SK-N-SH (cell line): ENCODE measurements around the gene PTPMT1. TPM values are rescaled to one million over a fixed set of nuclear protein-coding genes. Genes with fewer than 3 reads are reported as not detected.

ENCODE experiments used
- CTCF ChIA-PET: fragments of 300-600, 350-600 bp; formaldehyde crosslinking; extraction: SDS; loops from one replicate; lab custom pipeline; 2021; lab: Yijun Ruan, JAX
- POLR2A ChIA-PET: fragments of 350-600 bp; sonication (Branson Sonifier 250); formaldehyde crosslinking; extraction: SDS; loops from one replicate; lab custom pipeline; 2020; ENCODE audit warnings: antibody characterized with exemption, inconsistent platforms; lab: Yijun Ruan, JAX
- DNase-seq: peaks from one replicate; pipeline ENCODE4 v3.0.0; 2012
- H2AFZ ChIP-seq: fragments of 200-600 bp; sonication (generic); 2 replicates; pipeline ENCODE4 v1.8.1; 2016; ENCODE audit warnings: antibody characterized with exemption, mild to moderate bottlenecking, low read depth
- H3F3A ChIP-seq: fragments of 200-600 bp; sonication (generic); replicated peaks from 2 replicates; pipeline ENCODE3; 2016; ENCODE audit warnings: antibody characterized with exemption, mild to moderate bottlenecking; ENCODE audit not compliant: insufficient read depth
- H3K27ac ChIP-seq, 2 experiments: fragments of 200-500 bp in 1 of 2; fragments of 200-600 bp in 1 of 2; sonication (Bioruptor generic) in 1 of 2; sonication (generic), shearing (Covaris generic) in 1 of 2; 2 replicates each; pipeline versions ENCODE4 v1.5.1 to v1.6.1; 2014 to 2016; ENCODE audit warnings: low read depth in 2 of 2, inconsistent platforms in 1 of 2, low read length in 1 of 2, mild to moderate bottlenecking in 1 of 2, mixed read lengths in 1 of 2
- H3K27me3 ChIP-seq: fragments of 200-600 bp; sonication (generic), shearing (Covaris generic); 2 replicates; pipeline ENCODE4 v1.6.1; 2016; ENCODE audit warnings: mixed run types; ENCODE audit not compliant: insufficient read depth
- H3K36me3 ChIP-seq, 2 experiments: fragments of 200-500 bp in 1 of 2; fragments of 200-600 bp in 1 of 2; sonication (Bioruptor generic) in 1 of 2; sonication (generic) in 1 of 2; replicated peaks in 1 of 2; 2 replicates each; pipeline versions ENCODE3 to v1.5.1; 2014 to 2016; ENCODE audit warnings: low read length in 1 of 2, mild to moderate bottlenecking in 1 of 2; ENCODE audit not compliant: insufficient read depth in 2 of 2, control insufficient read depth in 1 of 2
- H3K4me1 ChIP-seq, 2 experiments: fragments of 200-500 bp in 1 of 2; fragments of 200-600 bp in 1 of 2; sonication (Bioruptor generic) in 1 of 2; sonication (generic), shearing (Covaris generic) in 1 of 2; 2 replicates each; pipeline versions ENCODE4 v1.5.1 to v1.6.1; 2014 to 2016; ENCODE audit warnings: low read depth in 1 of 2, low read length in 1 of 2, mixed run types in 1 of 2; ENCODE audit not compliant: insufficient read depth in 2 of 2, control insufficient read depth in 1 of 2
- H3K4me2 ChIP-seq: fragments of 200-600 bp; sonication (generic), shearing (Covaris generic); 2 replicates; pipeline ENCODE4 v1.6.1; 2017; ENCODE audit warnings: mixed run types
- H3K4me3 ChIP-seq, 2 experiments: fragments of 200-500 bp in 1 of 2; fragments of 200-600 bp in 1 of 2; sonication (Bioruptor generic) in 1 of 2; sonication (generic), shearing (Covaris generic) in 1 of 2; 2 replicates each; pipeline versions ENCODE4 v1.5.1 to v1.8.1; 2014 to 2016; ENCODE audit warnings: low read depth in 2 of 2, inconsistent platforms in 1 of 2, low read length in 1 of 2, mild to moderate bottlenecking in 1 of 2, mixed read lengths in 1 of 2, moderate library complexity in 1 of 2
- H3K79me2 ChIP-seq: fragments of 200-600 bp; sonication (generic); 2 replicates; pipeline ENCODE4 v1.8.1; 2017; ENCODE audit warnings: mild to moderate bottlenecking; ENCODE audit not compliant: insufficient read depth
- H3K9ac ChIP-seq: fragments of 200-600 bp; sonication (generic); 2 replicates; pipeline ENCODE4 v1.6.1; 2017; ENCODE audit warnings: mixed run types
- H3K9me2 ChIP-seq: fragments of 200-600 bp; sonication (generic); 2 replicates; pipeline ENCODE4 v1.6.1; 2017; ENCODE audit warnings: mixed run types
- H3K9me3 ChIP-seq: fragments of 200-600 bp; sonication (generic); 2 replicates; pipeline ENCODE4 v1.6.1; 2017; ENCODE audit warnings: mixed run types, mild to moderate bottlenecking, moderate library complexity
- H4K20me1 ChIP-seq: fragments of 200-600 bp; sonication (generic); 2 replicates; pipeline ENCODE4 v1.6.1; 2017; ENCODE audit warnings: mild to moderate bottlenecking, mixed run types; ENCODE audit not compliant: insufficient read depth
- CHD2 ChIP-seq: fragments of 150-350 bp; IDR thresholded peaks from 2 replicates; pipeline ENCODE4 v1.6.1; 2018; ENCODE audit warnings: low read length; ENCODE audit not compliant: partially characterized antibody
- EP300 ChIP-seq, 2 experiments: IDR thresholded peaks; 2 replicates each; pipeline versions ENCODE4 v1.4.0 to v1.6.1; 2012; ENCODE audit warnings: borderline replicate concordance in 1 of 2, low read depth in 1 of 2, low read length in 1 of 2
- EZH2phosphoT487 ChIP-seq: fragments of 200-600 bp; sonication (generic); IDR thresholded peaks from 2 replicates; pipeline ENCODE4 v1.6.1; 2017; ENCODE audit warnings: low read depth, mixed run types, mild to moderate bottlenecking, antibody characterized with exemption, moderate library complexity, borderline replicate concordance
- FOSL2 ChIP-seq: IDR thresholded peaks from 2 replicates; pipeline ENCODE4 v1.4.0; 2012; ENCODE audit warnings: low read depth, mild to moderate bottlenecking, moderate library complexity, borderline replicate concordance
- FOXM1 ChIP-seq: IDR thresholded peaks from 2 replicates; pipeline ENCODE4 v1.4.0; 2012; ENCODE audit warnings: low read depth, mild to moderate bottlenecking
- GATA2 ChIP-seq: sonication (generic); formaldehyde crosslinking; IDR thresholded peaks from 2 replicates; pipeline ENCODE4 v1.5.0; 2020; ENCODE audit warnings: mild to moderate bottlenecking, missing genetic modification reagents
- JUND ChIP-seq: IDR thresholded peaks from 2 replicates; pipeline ENCODE4 v1.4.0; 2012
- MEF2A ChIP-seq: IDR thresholded peaks from 2 replicates; pipeline ENCODE4 v1.4.0; 2012; ENCODE audit warnings: low read depth, borderline replicate concordance
- POLR2AphosphoS5 ChIP-seq: IDR thresholded peaks from 2 replicates; pipeline ENCODE4 v1.6.1; 2012; ENCODE audit warnings: low read depth, low read length
- RXRA ChIP-seq: IDR thresholded peaks from 2 replicates; pipeline ENCODE4 v1.4.0; 2012; ENCODE audit warnings: low read depth, mild to moderate bottlenecking, borderline replicate concordance
- SIN3A ChIP-seq: IDR thresholded peaks from 2 replicates; pipeline ENCODE4 v1.6.1; 2012; ENCODE audit warnings: low read depth, mild to moderate bottlenecking, low read length, moderate library complexity, borderline replicate concordance
- TAF1 ChIP-seq: IDR thresholded peaks from 2 replicates; pipeline ENCODE4 v1.6.1; 2012; ENCODE audit warnings: low read depth, mild to moderate bottlenecking, low read length, moderate library complexity, borderline replicate concordance
- TCF12 ChIP-seq: IDR thresholded peaks from 2 replicates; pipeline ENCODE4 v1.4.0; 2012
- TEAD4 ChIP-seq: IDR thresholded peaks from 2 replicates; pipeline ENCODE4 v1.4.0; 2012; ENCODE audit warnings: mild to moderate bottlenecking, borderline replicate concordance; ENCODE audit not compliant: insufficient read depth
- WGBS: methylation state at CpG from one replicate; pipeline ENCODE4 v1.1.6; 2017; ENCODE audit warnings: low lambda C conversion rate; 5-methylcytosine and 5-hydroxymethylcytosine counted together
- polyA plus RNA-seq, 3 experiments: library from polyadenylated mRNA; depleted of rRNA; stranded (reverse); fragments of >200 nt; gene quantifications; 2 replicates each; pipeline ENCODE4 v1.2.3, GENCODE V29; 2012
- TF ChIP-seq, protein P1 (sequence below): fragments of 200-600 bp; sonication (generic); IDR thresholded peaks from 2 replicates; pipeline ENCODE4 v1.6.1; 2017; ENCODE audit warnings: antibody characterized with exemption, mild to moderate bottlenecking, moderate library complexity
- TF ChIP-seq, protein P2 (sequence below): IDR thresholded peaks from 2 replicates; pipeline ENCODE4; 2012
- TF ChIP-seq, protein P3 (sequence below): IDR thresholded peaks from 2 replicates; pipeline ENCODE4 v1.4.0; 2012; ENCODE audit warnings: low read depth
- TF ChIP-seq, protein P4 (sequence below): IDR thresholded peaks from 2 replicates; pipeline ENCODE4 v1.6.1; 2012; ENCODE audit warnings: mild to moderate bottlenecking, low read depth, low read length, moderate library complexity
- TF ChIP-seq, protein P5 (sequence below): IDR thresholded peaks from 2 replicates; pipeline ENCODE4 v1.4.0; 2012; ENCODE audit warnings: low read depth, borderline replicate concordance
- TF ChIP-seq, protein P6 (sequence below): fragments of 150-350 bp; IDR thresholded peaks from 2 replicates; pipeline ENCODE4 v1.6.1; 2016; ENCODE audit warnings: mild to moderate bottlenecking, low read depth, low read length

PTPMT1 gene
- polyA plus RNA-seq, 1 of the 3 experiments (the other 2 are of a cell fraction), result 64.4 TPM

DNA sequence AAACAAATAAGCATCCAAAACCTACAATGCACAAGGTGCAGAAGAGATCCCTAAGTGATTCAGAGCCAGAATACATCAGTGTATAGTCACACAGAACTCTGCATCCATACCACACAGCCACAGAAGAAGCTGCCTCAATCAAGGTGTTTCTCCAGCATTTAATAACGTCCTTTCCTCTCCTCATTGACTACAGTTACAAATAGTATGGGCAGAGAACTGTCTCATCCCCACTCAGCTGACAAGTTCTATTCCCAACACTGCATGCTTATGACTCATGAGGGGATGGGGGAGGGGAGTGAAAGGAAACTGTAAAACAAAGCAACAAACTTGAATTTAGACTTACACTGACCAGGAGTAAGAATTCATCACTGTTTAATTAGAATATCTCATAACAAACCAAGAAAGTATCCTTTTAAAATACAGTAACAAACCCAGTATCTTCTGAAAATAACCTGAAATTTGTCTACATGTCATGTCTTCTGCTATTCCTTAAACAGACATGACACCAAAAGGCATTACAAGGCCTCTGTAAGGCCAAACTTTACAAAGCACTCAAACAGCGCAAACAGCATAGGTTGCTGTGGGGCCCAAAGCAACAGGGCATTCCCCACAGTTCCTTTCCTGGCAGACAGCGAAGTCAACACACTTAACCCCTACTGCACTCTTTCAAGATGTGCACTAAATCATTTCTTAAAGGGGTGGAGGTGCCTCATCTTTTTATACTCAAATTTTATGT, 41.7 kb upstream of the PTPMT1 start:
- CTCF ChIA-PET, result interaction anchor here (1.1 to 1.8 kb wide), 3 partner anchors 11 to 14 kb away, joined by 3 to 5 read pairs (median 3); no protein-coding TSS in a partner anchor
- H3K27ac ChIP-seq, result peak overlapping the region; percentile 51 to 92; a peak in 3 of 4 replicates
- 17% methylated on average over 3 of the region's 3 CpGs for WGBS
- H3F3A ChIP-seq, result peaks cover 29% of the 10 kb centered on the region
- peak overlapping the region; percentile 26; the same call in 1 of the 2 replicates for H3K9ac ChIP-seq
- no peaks in the 10 kb centered on the region for H3K9me3 ChIP-seq
- H3K9me2 ChIP-seq, result no peaks in the 10 kb centered on the region
- peaks cover 95% of the 10 kb centered on the region for H4K20me1 ChIP-seq
- DNase-seq, result no peak
- peaks cover 20 to 45% of the 10 kb centered on the region in 2 experiments for H3K4me1 ChIP-seq
- H3K4me2 ChIP-seq, result peak overlapping the region; percentile 58
- no peaks in the 10 kb centered on the region for H3K27me3 ChIP-seq
- peak; percentile 97 for TF ChIP-seq FOSL2
- no peak for TF ChIP-seq MEF2A
- TF ChIP-seq FOXM1, result no peak
- TF ChIP-seq GATA2 (CRISPR knock-in tag), result no peak
- no peak for TF ChIP-seq EZH2phosphoT487
- TF ChIP-seq JUND, result peak; percentile 96
- TF ChIP-seq TCF12, result peak; percentile 57; the same call in 1 of the 2 replicates
- TF ChIP-seq EP300 (IDR thresholded peaks at IDR 0.05; ENCODE audit: borderline replicate concordance in 1 of 2, low read depth in 1 of 2, low read length in 1 of 2), result no peak
- TF ChIP-seq, protein P1, sequence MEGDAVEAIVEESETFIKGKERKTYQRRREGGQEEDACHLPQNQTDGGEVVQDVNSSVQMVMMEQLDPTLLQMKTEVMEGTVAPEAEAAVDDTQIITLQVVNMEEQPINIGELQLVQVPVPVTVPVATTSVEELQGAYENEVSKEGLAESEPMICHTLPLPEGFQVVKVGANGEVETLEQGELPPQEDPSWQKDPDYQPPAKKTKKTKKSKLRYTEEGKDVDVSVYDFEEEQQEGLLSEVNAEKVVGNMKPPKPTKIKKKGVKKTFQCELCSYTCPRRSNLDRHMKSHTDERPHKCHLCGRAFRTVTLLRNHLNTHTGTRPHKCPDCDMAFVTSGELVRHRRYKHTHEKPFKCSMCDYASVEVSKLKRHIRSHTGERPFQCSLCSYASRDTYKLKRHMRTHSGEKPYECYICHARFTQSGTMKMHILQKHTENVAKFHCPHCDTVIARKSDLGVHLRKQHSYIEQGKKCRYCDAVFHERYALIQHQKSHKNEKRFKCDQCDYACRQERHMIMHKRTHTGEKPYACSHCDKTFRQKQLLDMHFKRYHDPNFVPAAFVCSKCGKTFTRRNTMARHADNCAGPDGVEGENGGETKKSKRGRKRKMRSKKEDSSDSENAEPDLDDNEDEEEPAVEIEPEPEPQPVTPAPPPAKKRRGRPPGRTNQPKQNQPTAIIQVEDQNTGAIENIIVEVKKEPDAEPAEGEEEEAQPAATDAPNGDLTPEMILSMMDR, result no peak
- TF ChIP-seq SIN3A, result peak; percentile 75; the same call in 1 of the 2 replicates
- no peak for TF ChIP-seq CHD2
- TF ChIP-seq, protein P2, sequence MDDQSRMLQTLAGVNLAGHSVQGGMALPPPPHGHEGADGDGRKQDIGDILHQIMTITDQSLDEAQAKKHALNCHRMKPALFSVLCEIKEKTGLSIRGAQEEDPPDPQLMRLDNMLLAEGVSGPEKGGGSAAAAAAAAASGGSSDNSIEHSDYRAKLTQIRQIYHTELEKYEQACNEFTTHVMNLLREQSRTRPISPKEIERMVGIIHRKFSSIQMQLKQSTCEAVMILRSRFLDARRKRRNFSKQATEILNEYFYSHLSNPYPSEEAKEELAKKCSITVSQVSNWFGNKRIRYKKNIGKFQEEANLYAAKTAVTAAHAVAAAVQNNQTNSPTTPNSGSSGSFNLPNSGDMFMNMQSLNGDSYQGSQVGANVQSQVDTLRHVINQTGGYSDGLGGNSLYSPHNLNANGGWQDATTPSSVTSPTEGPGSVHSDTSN, result peak; percentile 76
- TF ChIP-seq RXRA, result no peak
- no peak for TF ChIP-seq TEAD4
- TF ChIP-seq, protein P3, sequence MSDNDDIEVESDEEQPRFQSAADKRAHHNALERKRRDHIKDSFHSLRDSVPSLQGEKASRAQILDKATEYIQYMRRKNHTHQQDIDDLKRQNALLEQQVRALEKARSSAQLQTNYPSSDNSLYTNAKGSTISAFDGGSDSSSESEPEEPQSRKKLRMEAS, result peak; percentile 73; the same call in 1 of the 2 replicates
- TF ChIP-seq, protein P4, sequence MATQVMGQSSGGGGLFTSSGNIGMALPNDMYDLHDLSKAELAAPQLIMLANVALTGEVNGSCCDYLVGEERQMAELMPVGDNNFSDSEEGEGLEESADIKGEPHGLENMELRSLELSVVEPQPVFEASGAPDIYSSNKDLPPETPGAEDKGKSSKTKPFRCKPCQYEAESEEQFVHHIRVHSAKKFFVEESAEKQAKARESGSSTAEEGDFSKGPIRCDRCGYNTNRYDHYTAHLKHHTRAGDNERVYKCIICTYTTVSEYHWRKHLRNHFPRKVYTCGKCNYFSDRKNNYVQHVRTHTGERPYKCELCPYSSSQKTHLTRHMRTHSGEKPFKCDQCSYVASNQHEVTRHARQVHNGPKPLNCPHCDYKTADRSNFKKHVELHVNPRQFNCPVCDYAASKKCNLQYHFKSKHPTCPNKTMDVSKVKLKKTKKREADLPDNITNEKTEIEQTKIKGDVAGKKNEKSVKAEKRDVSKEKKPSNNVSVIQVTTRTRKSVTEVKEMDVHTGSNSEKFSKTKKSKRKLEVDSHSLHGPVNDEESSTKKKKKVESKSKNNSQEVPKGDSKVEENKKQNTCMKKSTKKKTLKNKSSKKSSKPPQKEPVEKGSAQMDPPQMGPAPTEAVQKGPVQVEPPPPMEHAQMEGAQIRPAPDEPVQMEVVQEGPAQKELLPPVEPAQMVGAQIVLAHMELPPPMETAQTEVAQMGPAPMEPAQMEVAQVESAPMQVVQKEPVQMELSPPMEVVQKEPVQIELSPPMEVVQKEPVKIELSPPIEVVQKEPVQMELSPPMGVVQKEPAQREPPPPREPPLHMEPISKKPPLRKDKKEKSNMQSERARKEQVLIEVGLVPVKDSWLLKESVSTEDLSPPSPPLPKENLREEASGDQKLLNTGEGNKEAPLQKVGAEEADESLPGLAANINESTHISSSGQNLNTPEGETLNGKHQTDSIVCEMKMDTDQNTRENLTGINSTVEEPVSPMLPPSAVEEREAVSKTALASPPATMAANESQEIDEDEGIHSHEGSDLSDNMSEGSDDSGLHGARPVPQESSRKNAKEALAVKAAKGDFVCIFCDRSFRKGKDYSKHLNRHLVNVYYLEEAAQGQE, result 0 out of 2 replicates have a peak, but pooled peaks have one; percentile 14
- TF ChIP-seq, protein P5, sequence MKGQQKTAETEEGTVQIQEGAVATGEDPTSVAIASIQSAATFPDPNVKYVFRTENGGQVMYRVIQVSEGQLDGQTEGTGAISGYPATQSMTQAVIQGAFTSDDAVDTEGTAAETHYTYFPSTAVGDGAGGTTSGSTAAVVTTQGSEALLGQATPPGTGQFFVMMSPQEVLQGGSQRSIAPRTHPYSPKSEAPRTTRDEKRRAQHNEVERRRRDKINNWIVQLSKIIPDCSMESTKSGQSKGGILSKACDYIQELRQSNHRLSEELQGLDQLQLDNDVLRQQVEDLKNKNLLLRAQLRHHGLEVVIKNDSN, result no peak; the same call in 1 of the 2 replicates
- TF ChIP-seq TAF1, result no peak
- TF ChIP-seq POLR2AphosphoS5, result no peak
- TF ChIP-seq, protein P6, sequence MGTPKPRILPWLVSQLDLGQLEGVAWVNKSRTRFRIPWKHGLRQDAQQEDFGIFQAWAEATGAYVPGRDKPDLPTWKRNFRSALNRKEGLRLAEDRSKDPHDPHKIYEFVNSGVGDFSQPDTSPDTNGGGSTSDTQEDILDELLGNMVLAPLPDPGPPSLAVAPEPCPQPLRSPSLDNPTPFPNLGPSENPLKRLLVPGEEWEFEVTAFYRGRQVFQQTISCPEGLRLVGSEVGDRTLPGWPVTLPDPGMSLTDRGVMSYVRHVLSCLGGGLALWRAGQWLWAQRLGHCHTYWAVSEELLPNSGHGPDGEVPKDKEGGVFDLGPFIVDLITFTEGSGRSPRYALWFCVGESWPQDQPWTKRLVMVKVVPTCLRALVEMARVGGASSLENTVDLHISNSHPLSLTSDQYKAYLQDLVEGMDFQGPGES, result no peak
- H3K4me3 ChIP-seq, result peak overlapping the region in 1 of 2 experiments; percentile 35; a peak in 2 of 4 replicates
- peaks cover 0 to 21% of the 10 kb centered on the region in 2 experiments for H3K36me3 ChIP-seq
- POLR2A ChIA-PET, result no interaction called here
- peaks cover 100% of the 10 kb centered on the region for H3K79me2 ChIP-seq
- no peak overlapping the region for H2AFZ ChIP-seq
